ENCODE measurements around the gene GIPR.
"Not testable (repeated sequence)": the region's sequence is repeated elsewhere in the genome, so short reads cannot be mapped to it uniquely, and the experiment has no call there.

GRCh38 chr19:45685045-45685444 lies 17.0 kb downstream of the GIPR start:
- not testable (repeated sequence) for TF ChIP-seq CTCF, EP300 (IDR thresholded peaks at IDR 0.05)

All from tibial nerve (tissue), 4 donors.